Measurements from ENCODE around the gene IFITM10.

GRCh38 chr11:1699771-1700170 lies 50.6 kb downstream of the IFITM10 start:
- TF ChIP-seq EZH2 (IDR thresholded peaks at IDR 0.05; ENCODE audit: borderline replicate concordance, insufficient read depth, low read depth, low read length, poor library complexity, severe bottlenecking): no peak
- no peak for TF ChIP-seq CTCF (IDR thresholded peaks at IDR 0.05)

Data from B cell (primary cell).